GM12873 (cell line): ENCODE measurements around the gene CDK15.

Experiments
- CTCF ChIP-seq: IDR thresholded peaks from 2 replicates; pipeline ENCODE4 v1.5.1; 2012; ENCODE audit warnings: low read depth, mild to moderate bottlenecking, moderate library complexity, low read length, control low read depth; ENCODE audit not compliant: insufficient read depth; ENCODE audit errors: missing control alignments

Gene CDK15

GRCh38 chr2:201939453-201939941, 133.2 kb downstream of the CDK15 start:
- TF ChIP-seq CTCF: no peak

GRCh38 chr2:201942531-201942930, 136.2 kb downstream of the CDK15 start:
- no peak for TF ChIP-seq CTCF
